K562 (cell line): ENCODE data around the gene PPP1R14C. TPM values are rescaled to one million over a fixed set of nuclear protein-coding genes. Genes with fewer than 3 reads are reported as not detected.

ENCODE experiments used
- ATAC-seq: fragments of 200-7000 bp; cut with Tn5 transposase; 3 replicates; pipeline ENCODE4 v1.9.1; 2020; ENCODE audit warnings: moderate library complexity
- BruUV-seq: library from RNA; stranded (reverse); fragments of 400-500 nt; replicated peaks from 2 replicates; lab custom pipeline; 2021; lab: Mats Ljungman, UMichigan
- CTCF ChIA-PET: fragments of 300-600 bp; formaldehyde crosslinking; extraction: SDS; loops from one replicate; lab custom pipeline; 2021; ENCODE audit warnings: low intra/inter-chr PET ratio; lab: Yijun Ruan, JAX
- POLR2A ChIA-PET: fragments of 300-600, 350-650 bp; sonication (Branson Sonifier 250); formaldehyde crosslinking; extraction: SDS; loops from one replicate; lab custom pipeline; 2021; ENCODE audit warnings: antibody characterized with exemption, inconsistent platforms; lab: Yijun Ruan, JAX
- DNase-seq, 4 experiments: peaks; one replicate each; pipeline versions ENCODE4 v3.0.0 to v3.0.0-alpha.2; 2011 to 2018; ENCODE audit warnings: low spot score in 3 of 4, mixed read lengths in 3 of 4; ENCODE audit errors: extremely low read depth in 1 of 4
- FAIRE-seq: peaks from 2 replicates; lab custom pipeline; 2011; peaks lifted over from hg19 to GRCh38; lab: Jason Lieb, UNC
- H2AFZ ChIP-seq: 2 replicates; pipeline ENCODE4 v1.6.0; 2011; ENCODE audit warnings: low read depth, low read length, control low read depth, inconsistent platforms
- H3K27ac ChIP-seq: fragments of 200-600 bp; 3 replicates; pipeline ENCODE4 v1.8.0; 2011; ENCODE audit warnings: low read depth, mild to moderate bottlenecking, control low read depth, inconsistent platforms, low read length, moderate library complexity, mixed read lengths; ENCODE audit errors: extremely low read depth
- H3K27me3 ChIP-seq, 2 experiments: fragments of 300-600 bp in 1 of 2; 2 replicates in 1 of 2; 3 replicates in 1 of 2; pipeline versions ENCODE4 v1.6.0 to v1.8.0; 2011; ENCODE audit warnings: inconsistent platforms in 2 of 2, low read length in 2 of 2, mild to moderate bottlenecking in 1 of 2, mixed read lengths in 1 of 2, moderate library complexity in 1 of 2; ENCODE audit not compliant: control insufficient read depth in 2 of 2, insufficient read depth in 2 of 2
- H3K36me3 ChIP-seq: fragments of 300-600 bp; 3 replicates; pipeline ENCODE4 v1.8.0; 2011; ENCODE audit warnings: mild to moderate bottlenecking, low read length, inconsistent platforms; ENCODE audit not compliant: control insufficient read depth, insufficient read depth
- H3K4me1 ChIP-seq, 2 experiments: fragments of 200-600 bp in 1 of 2; replicated peaks in 1 of 2; 2 replicates in 1 of 2; 3 replicates in 1 of 2; pipeline versions ENCODE4 v1.5.1 to v1.8.0; 2011; ENCODE audit warnings: inconsistent platforms in 2 of 2, low read length in 2 of 2, mild to moderate bottlenecking in 1 of 2, mixed read lengths in 1 of 2, moderate library complexity in 1 of 2; ENCODE audit not compliant: control insufficient read depth in 2 of 2, insufficient read depth in 2 of 2
- H3K4me2 ChIP-seq: 2 replicates; pipeline ENCODE4 v1.6.1; 2011; ENCODE audit warnings: low read length, control low read depth, inconsistent platforms, mixed read lengths; ENCODE audit not compliant: insufficient read depth
- H3K4me3 ChIP-seq: fragments of 200-600 bp; sonication (generic), shearing (Covaris generic); 2 replicates; pipeline ENCODE4 v1.5.1; 2016; ENCODE audit warnings: control low read depth, inconsistent platforms
- H3K79me2 ChIP-seq: fragments of 200-600 bp; 3 replicates; pipeline ENCODE4 v1.8.0; 2011; ENCODE audit warnings: low read length, inconsistent platforms; ENCODE audit not compliant: control insufficient read depth, insufficient read depth
- H3K9ac ChIP-seq, 2 experiments: 2 replicates each; pipeline versions ENCODE4 v1.6.0 to v1.6.1; 2011; ENCODE audit warnings: low read depth in 2 of 2, low read length in 2 of 2, control low read depth in 1 of 2, inconsistent platforms in 1 of 2, mild to moderate bottlenecking in 1 of 2, mixed read lengths in 1 of 2; ENCODE audit not compliant: insufficient read depth in 1 of 2
- H3K9me1 ChIP-seq: one replicate; pipeline ENCODE4 v1.6.0; 2011; ENCODE audit warnings: inconsistent platforms, mild to moderate bottlenecking, low read length, moderate library complexity; ENCODE audit not compliant: control insufficient read depth, insufficient read depth
- H3K9me3 ChIP-seq: replicated peaks from 2 replicates; pipeline ENCODE4 v1.5.1; 2011; ENCODE audit warnings: low read depth, low read length, inconsistent platforms; ENCODE audit not compliant: control insufficient read depth, insufficient read depth
- H4K20me1 ChIP-seq: replicated peaks from 2 replicates; pipeline ENCODE4 v1.6.1; 2011; ENCODE audit warnings: low read length, inconsistent platforms, mixed read lengths; ENCODE audit not compliant: control insufficient read depth, insufficient read depth
- BMI1 ChIP-seq: fragments of 150-350 bp; IDR thresholded peaks from 2 replicates; pipeline ENCODE4 v1.6.1; 2014; ENCODE audit warnings: low read length
- CEBPG ChIP-seq, 3 experiments: fragments of 200-800 bp in 1 of 3; sonication (Bioruptor generic) in 1 of 3; sonication (generic) in 1 of 3; formaldehyde crosslinking in 1 of 3; IDR thresholded peaks in 2 of 3; conservative IDR thresholded peaks in 1 of 3; 2 replicates each; pipeline versions ENCODE4 v1.6.1 to v1.8.0; 2016 to 2022; ENCODE audit warnings: missing compliant biosample characterization in 2 of 3, missing genetic modification characterization in 2 of 3, mild to moderate bottlenecking in 1 of 3, missing genetic modification reagents in 1 of 3
- GABPB2 ChIP-seq: fragments of 250-450 bp; sonication (Bioruptor Pico); conservative IDR thresholded peaks from 2 replicates; pipeline ENCODE4 v1.5.1; 2021; ENCODE audit warnings: mild to moderate bottlenecking
- GTF2A2 ChIP-seq: IDR thresholded peaks from 2 replicates; pipeline ENCODE4 v1.6.1; 2016; ENCODE audit warnings: mild to moderate bottlenecking, missing genetic modification characterization, missing compliant biosample characterization
- HDAC8 ChIP-seq: fragments of 450-650 bp; IDR thresholded peaks from 2 replicates; pipeline ENCODE4 v1.6.1; 2016; ENCODE audit warnings: mild to moderate bottlenecking, missing genetic modification characterization, moderate library complexity, missing compliant biosample characterization
- JUN ChIP-seq, 2 experiments: sonication (generic) in 1 of 2; formaldehyde crosslinking in 1 of 2; IDR thresholded peaks; 2 replicates each; pipeline versions ENCODE4 v1.6.1 to v1.8.0; 2012 to 2022; ENCODE audit warnings: borderline replicate concordance in 2 of 2, mild to moderate bottlenecking in 2 of 2, improper control_type of control experiment in 1 of 2, low read depth in 1 of 2, low read length in 1 of 2, missing genetic modification reagents in 1 of 2
- MAFK ChIP-seq: IDR thresholded peaks from 2 replicates; pipeline ENCODE4 v1.6.1; 2011; ENCODE audit warnings: low read length, improper control_type of control experiment
- MCM5 ChIP-seq: fragments of 450-650 bp; IDR thresholded peaks from 2 replicates; pipeline ENCODE4 v1.6.1; 2016; ENCODE audit warnings: low read depth
- NFE2 ChIP-seq: IDR thresholded peaks from 2 replicates; pipeline ENCODE4 v1.6.1; 2014; ENCODE audit warnings: antibody characterized with exemption, low read depth
- PRPF4 ChIP-seq: fragments of 200-400 bp; formaldehyde crosslinking; IDR thresholded peaks from one replicate; pipeline ENCODE4 v1.6.1; 2017; ENCODE audit warnings: low read length, low read depth, mild to moderate bottlenecking; ENCODE audit not compliant: insufficient read depth, poor library complexity, severe bottlenecking
- TEAD2 ChIP-seq: fragments of 450-650 bp; IDR thresholded peaks from 2 replicates; pipeline ENCODE4 v1.6.1; 2016; ENCODE audit warnings: missing genetic modification characterization, control low read depth, missing compliant biosample characterization
- TOE1 ChIP-seq, 2 experiments: fragments of 450-650 bp in 1 of 2; sonication (generic) in 1 of 2; formaldehyde crosslinking in 1 of 2; IDR thresholded peaks; 2 replicates each; pipeline versions ENCODE4 v1.7.1 to v1.8.0; 2016 to 2022; ENCODE audit warnings: borderline replicate concordance in 2 of 2, mild to moderate bottlenecking in 2 of 2, antibody characterized with exemption in 1 of 2, inconsistent platforms in 1 of 2, low read depth in 1 of 2, missing genetic modification reagents in 1 of 2, moderate library complexity in 1 of 2
- ZBTB1 ChIP-seq: sonication (generic); formaldehyde crosslinking; IDR thresholded peaks from 2 replicates; pipeline ENCODE4 v1.8.1; 2023; ENCODE audit warnings: missing genetic modification reagents, low read depth, mild to moderate bottlenecking, borderline replicate concordance
- ZNF134 ChIP-seq: fragments of 250-450 bp; sonication (Bioruptor Pico); conservative IDR thresholded peaks from 2 replicates; pipeline ENCODE4 v1.4.0; 2020
- ZNF146 ChIP-seq: IDR thresholded peaks from one replicate; pipeline ENCODE4 v1.6.1; 2018; ENCODE audit warnings: missing compliant biosample characterization; ENCODE audit not compliant: unreplicated experiment
- ZNF253 ChIP-seq: fragments of 250-450 bp; sonication (Bioruptor Pico); conservative IDR thresholded peaks from 2 replicates; pipeline ENCODE4 v1.6.1; 2021; ENCODE audit warnings: mild to moderate bottlenecking
- ZNF57 ChIP-seq: fragments of 450-650 bp; formaldehyde crosslinking; IDR thresholded peaks from 2 replicates; pipeline ENCODE4 v1.4.0; 2020; ENCODE audit warnings: mild to moderate bottlenecking, moderate library complexity
- WGBS: fragments of 100-300 bp; shearing (Covaris generic); methylation state at CpG from one replicate; pipeline ENCODE4 v1.1.6; 2016; ENCODE audit warnings: low coverage, mixed read lengths; ENCODE audit not compliant: insufficient coverage; ENCODE audit errors: missing lambda C conversion rate; 5-methylcytosine and 5-hydroxymethylcytosine counted together
- in situ Hi-C: fragments of 300-500 bp; cut with MboI; formaldehyde crosslinking; loops from 4 replicates; pipeline ENCODE4 v1.15.0; 2018; ENCODE audit warnings: inconsistent platforms, mixed read lengths
- intact Hi-C: fragments of 100-400 bp; cut with micrococcal nuclease; formaldehyde crosslinking; loops from 2 replicates; pipeline ENCODE4 v1.14.2; 2022
- polyA plus RNA-seq, 8 experiments: library from polyadenylated mRNA; depleted of rRNA in 4 of 8; stranded (reverse) in 5 of 8; unstranded in 3 of 8; fragments of >200 nt; fragmentation: Nextera tagmentation in 2 of 8; fragmentation: Illumina TruSeq in 1 of 8; extraction: Ambion mirVana in 2 of 8; extraction: Trizol in 1 of 8; gene quantifications; 2 replicates each; pipeline versions ENCODE4 v1.2.1 to v1.2.3, GENCODE V29; 2011 to 2014; ENCODE audit warnings: inconsistent platforms in 1 of 8, missing spikeins in 1 of 8
- total RNA-seq, 7 experiments: library from RNA; depleted of rRNA in 6 of 7; stranded (reverse); fragments of >200 nt in 6 of 7; fragmentation: Illumina TruSeq in 2 of 7; extraction: Trizol in 2 of 7; gene quantifications; 2 replicates each; pipeline versions ENCODE4 v1.2.1 to v1.2.3, GENCODE V29; 2011 to 2021; ENCODE audit warnings: low replicate concordance in 1 of 7
- TF ChIP-seq, protein P1 (sequence below): sonication (generic); formaldehyde crosslinking; IDR thresholded peaks from 2 replicates; pipeline ENCODE4 v1.8.1; 2023; ENCODE audit warnings: mild to moderate bottlenecking, missing genetic modification reagents

The PPP1R14C gene
- total and polyA plus RNA-seq, 9 of the 15 experiments (the other 6 are each of a cell fraction or from before 2014, with no cell fraction given): 4.5 to 16.6 (median 11.9) TPM

DNA sequence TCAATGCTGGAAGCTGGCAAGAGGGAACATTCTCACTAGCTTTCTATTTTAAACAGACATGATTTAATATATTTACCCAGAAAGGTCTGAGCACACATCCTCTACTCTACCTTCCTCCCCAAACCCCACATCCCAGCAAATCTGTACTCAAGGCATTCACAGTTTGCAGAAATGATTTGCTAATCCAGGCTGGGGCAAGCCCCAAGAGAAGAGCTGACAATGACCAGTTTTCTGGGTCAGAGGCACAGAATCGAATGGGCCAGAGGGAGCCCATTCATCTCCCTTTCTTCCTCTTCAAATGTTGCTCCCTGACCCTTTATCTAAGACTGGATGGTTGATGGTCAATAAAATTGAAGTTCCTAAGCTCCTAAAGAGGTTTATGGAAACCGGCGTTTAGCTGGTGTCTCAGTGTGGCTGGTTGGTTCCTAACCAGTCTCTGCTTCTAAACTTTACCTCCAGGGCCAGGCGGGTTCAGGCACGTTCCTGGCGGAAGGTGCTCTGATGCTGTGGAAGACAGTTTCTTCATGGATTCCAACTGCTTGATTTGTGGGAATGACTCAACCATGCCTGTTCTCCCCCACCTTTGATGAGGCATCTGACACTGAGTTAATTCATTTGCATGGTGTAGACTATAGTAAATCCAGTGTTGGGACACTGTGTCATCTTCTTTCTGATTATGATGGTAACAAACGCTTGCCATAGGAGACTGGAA lies 129.6 kb downstream of the PPP1R14C start:
- WGBS: 28% methylated on average over 7 of the region's 7 CpGs
- Histone ChIP-seq H3K27ac (peak overlapping the region; percentile 93), H3K4me2 (peak overlapping the region; percentile 76), H3K4me3 (no peak overlapping the region), H4K20me1 (no peaks in the 10 kb centered on the region), H3K79me2 (no peaks in the 10 kb centered on the region), H3K9me1 (no peaks in the 10 kb centered on the region), H3K36me3 (no peaks in the 10 kb centered on the region), H3K9ac (peak overlapping the region in 1 of 2 experiments; percentile 49; a peak in 2 of 4 replicates), H2AFZ (peak overlapping the region; percentile 14), H3K4me1 (peaks cover 73 to 95% of the 10 kb centered on the region in 2 experiments), H3K27me3 (no peaks in the 10 kb centered on the region), H3K9me3 (no peaks in the 10 kb centered on the region)
- intact Hi-C loops: loop anchor here (2.0 to 10.0 kb wide), 4 partner anchors 50 to 338 kb away; no protein-coding TSS in a partner anchor
- POLR2A ChIA-PET: interaction anchor here (0.6 to 2.4 kb wide), 11 partner anchors 16 to 747 kb away, joined by 3 to 11 read pairs (median 3); no protein-coding TSS in a partner anchor
- CTCF ChIA-PET: interaction anchor here (0.6 kb wide), 1 partner anchor 22 kb away, joined by 3 read pairs; no protein-coding TSS in a partner anchor
- ATAC-seq: no peak
- BruUV-seq: no TSS peak
- no peak for FAIRE-seq
- peak in 3 of 4 experiments; percentile 37 to 45 (median 37) for DNase-seq
- in situ Hi-C loops: no loop called here
- 0 out of 2 replicates have a peak, but pooled peaks have one; percentile 3 for TF ChIP-seq TEAD2 (tag)
- no peak for TF ChIP-seq NFE2
- 0 out of 2 replicates have a peak, but pooled peaks have one; percentile 34 for TF ChIP-seq ZNF134 (CRISPR knock-in tag)
- peak; percentile 79; the same call in 1 of the 2 replicates for TF ChIP-seq HDAC8 (tag)
- no peak for TF ChIP-seq ZNF146
- no peak for TF ChIP-seq PRPF4
- 0 out of 2 replicates have a peak, but pooled peaks have one; percentile 9 for TF ChIP-seq ZBTB1 (CRISPR knock-in tag)
- 0 out of 2 replicates have a peak, but pooled peaks have one; percentile 12 for TF ChIP-seq BMI1
- TF ChIP-seq CEBPG (CRISPR knock-in tag; IDR thresholded peaks at IDR 0.05): 0 out of 2 replicates have a peak, but pooled peaks have one; percentile 10
- peak in 1 of 2 experiments; percentile 62; a peak in 2 of 4 replicates for TF ChIP-seq CEBPG (tag; conservative IDR thresholded peaks at IDR 0.05 in 1 of 2, IDR thresholded peaks at IDR 0.05 in 1 of 2)
- no peak for TF ChIP-seq ZNF253 (CRISPR knock-in tag)
- TF ChIP-seq, protein P1, sequence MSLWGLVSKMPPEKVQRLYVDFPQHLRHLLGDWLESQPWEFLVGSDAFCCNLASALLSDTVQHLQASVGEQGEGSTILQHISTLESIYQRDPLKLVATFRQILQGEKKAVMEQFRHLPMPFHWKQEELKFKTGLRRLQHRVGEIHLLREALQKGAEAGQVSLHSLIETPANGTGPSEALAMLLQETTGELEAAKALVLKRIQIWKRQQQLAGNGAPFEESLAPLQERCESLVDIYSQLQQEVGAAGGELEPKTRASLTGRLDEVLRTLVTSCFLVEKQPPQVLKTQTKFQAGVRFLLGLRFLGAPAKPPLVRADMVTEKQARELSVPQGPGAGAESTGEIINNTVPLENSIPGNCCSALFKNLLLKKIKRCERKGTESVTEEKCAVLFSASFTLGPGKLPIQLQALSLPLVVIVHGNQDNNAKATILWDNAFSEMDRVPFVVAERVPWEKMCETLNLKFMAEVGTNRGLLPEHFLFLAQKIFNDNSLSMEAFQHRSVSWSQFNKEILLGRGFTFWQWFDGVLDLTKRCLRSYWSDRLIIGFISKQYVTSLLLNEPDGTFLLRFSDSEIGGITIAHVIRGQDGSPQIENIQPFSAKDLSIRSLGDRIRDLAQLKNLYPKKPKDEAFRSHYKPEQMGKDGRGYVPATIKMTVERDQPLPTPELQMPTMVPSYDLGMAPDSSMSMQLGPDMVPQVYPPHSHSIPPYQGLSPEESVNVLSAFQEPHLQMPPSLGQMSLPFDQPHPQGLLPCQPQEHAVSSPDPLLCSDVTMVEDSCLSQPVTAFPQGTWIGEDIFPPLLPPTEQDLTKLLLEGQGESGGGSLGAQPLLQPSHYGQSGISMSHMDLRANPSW (CRISPR knock-in tag): 0 out of 2 replicates have a peak, but pooled peaks have one; percentile 28
- no peak for TF ChIP-seq MCM5
- TF ChIP-seq TOE1 (IDR thresholded peaks at IDR 0.05; ENCODE audit: borderline replicate concordance): no peak
- TF ChIP-seq TOE1 (CRISPR knock-in tag; IDR thresholded peaks at IDR 0.05; ENCODE audit: borderline replicate concordance, low read depth): 0 out of 2 replicates have a peak, but pooled peaks have one; percentile 68
- no peak for TF ChIP-seq GABPB2 (CRISPR knock-in tag)
- no peak for TF ChIP-seq ZNF57 (CRISPR knock-in tag)
- TF ChIP-seq JUN (IDR thresholded peaks at IDR 0.05; ENCODE audit: borderline replicate concordance, low read depth, low read length): peak; percentile 22; the same call in 1 of the 2 replicates
- no peak for TF ChIP-seq JUN (CRISPR knock-in tag; IDR thresholded peaks at IDR 0.05; ENCODE audit: borderline replicate concordance)
- no peak for TF ChIP-seq MAFK
- 0 out of 2 replicates have a peak, but pooled peaks have one; percentile 36 for TF ChIP-seq GTF2A2
